Tibial artery (tissue), 4 donors: ENCODE measurements around the gene SNN.

Experiments used
- DNase-seq, 2 donors: peaks; one replicate each; pipeline ENCODE4 v3.0.0-alpha.2; 2019
- H3K27ac ChIP-seq, 2 donors: fragments of 200-600 bp; sonication (generic) in 1 of 2; 1 replicate in 1 of 2; 2 replicates in 1 of 2; pipeline ENCODE4 v1.5.1; 2018 to 2019; ENCODE audit warnings: mild to moderate bottlenecking in 1 of 2
- H3K27me3 ChIP-seq, 2 donors: fragments of 200-600 bp; sonication (generic) in 1 of 2; one replicate each; pipeline versions ENCODE4 v1.5.1 to v1.6.0; 2016 to 2019
- H3K36me3 ChIP-seq, 3 donors: fragments of 200-600 bp; sonication (generic) in 2 of 3; one replicate each; pipeline ENCODE4 v1.5.1; 2016 to 2019; ENCODE audit warnings: mild to moderate bottlenecking in 2 of 3
- H3K4me1 ChIP-seq, 4 donors: fragments of 200-600 bp; sonication (generic) in 2 of 4; 1 replicate in 3 of 4; 2 replicates in 1 of 4; pipeline ENCODE4 v1.5.1; 2016 to 2019
- H3K4me3 ChIP-seq, 2 donors: fragments of 200-600 bp; sonication (generic) in 1 of 2; 1 replicate in 1 of 2; 2 replicates in 1 of 2; pipeline ENCODE4 v1.5.1; 2018 to 2019; ENCODE audit warnings: mild to moderate bottlenecking in 2 of 2
- H3K9me3 ChIP-seq, 3 donors: fragments of 200-600 bp; sonication (generic) in 1 of 3; one replicate each; pipeline ENCODE4 v1.5.1; 2016 to 2019
- intact Hi-C: fragments of 100-400 bp; cut with DNase I; formaldehyde crosslinking; loops from one replicate; pipeline ENCODE4 v1.15.0; 2023; ENCODE audit warnings: low total_unique reads
- TF ChIP-seq, protein P1 (sequence below), 2 experiments: fragments of 200-600 bp in 1 of 2; fragments of 450-650 bp in 1 of 2; IDR thresholded peaks; one replicate each; pipeline ENCODE4 v1.5.1; 2017 to 2019; ENCODE audit warnings: antibody characterized with exemption in 2 of 2, mild to moderate bottlenecking in 1 of 2, moderate library complexity in 1 of 2

Gene SNN

DNA sequence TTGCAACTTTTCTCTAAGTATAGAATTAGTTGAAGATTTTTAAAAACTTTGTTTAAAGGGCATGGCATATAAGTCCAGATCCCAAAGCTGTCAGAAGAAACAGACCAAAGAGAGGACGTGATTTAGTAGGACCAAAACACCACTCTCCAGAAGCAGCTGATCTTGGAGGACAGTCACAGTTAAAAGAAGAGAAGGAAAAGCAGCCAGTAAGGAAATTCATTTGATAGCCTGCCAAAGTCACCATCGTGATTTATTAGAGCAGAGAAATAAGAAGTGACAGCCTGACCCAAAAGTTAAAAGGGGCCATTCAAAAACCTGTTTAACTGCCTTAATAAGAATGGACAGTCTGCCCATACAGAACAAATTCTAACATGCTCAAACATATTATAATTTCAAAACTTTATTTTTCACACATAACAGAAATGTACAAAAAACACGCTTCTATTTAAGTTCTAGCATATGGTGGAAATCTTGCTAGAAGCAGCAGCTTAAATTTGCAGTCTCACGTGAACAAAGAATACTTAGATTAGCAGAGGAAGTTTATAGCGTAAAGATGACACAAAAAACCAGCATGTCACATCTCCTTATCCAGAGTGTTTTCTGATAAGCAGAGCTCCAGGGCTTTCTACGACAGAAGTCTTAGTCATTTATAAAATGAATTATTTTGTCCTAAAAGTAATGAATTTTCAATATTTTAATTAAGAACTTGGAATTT, 37.2 kb downstream of the SNN start:
- Histone ChIP-seq H3K27ac (no peak overlapping the region), H3K27me3 (no peaks in the 10 kb centered on the region), H3K9me3 (no peaks in the 10 kb centered on the region), H3K4me3 (no peak overlapping the region), H3K36me3 (peaks cover 5 to 24% (median 20%) of the 10 kb centered on the region in 3 donors), H3K4me1 (peaks cover 0 to 16% (median 9%) of the 10 kb centered on the region in 4 donors)
- intact Hi-C loops, result no loop called here
- no peak for DNase-seq
- TF ChIP-seq, protein P1, sequence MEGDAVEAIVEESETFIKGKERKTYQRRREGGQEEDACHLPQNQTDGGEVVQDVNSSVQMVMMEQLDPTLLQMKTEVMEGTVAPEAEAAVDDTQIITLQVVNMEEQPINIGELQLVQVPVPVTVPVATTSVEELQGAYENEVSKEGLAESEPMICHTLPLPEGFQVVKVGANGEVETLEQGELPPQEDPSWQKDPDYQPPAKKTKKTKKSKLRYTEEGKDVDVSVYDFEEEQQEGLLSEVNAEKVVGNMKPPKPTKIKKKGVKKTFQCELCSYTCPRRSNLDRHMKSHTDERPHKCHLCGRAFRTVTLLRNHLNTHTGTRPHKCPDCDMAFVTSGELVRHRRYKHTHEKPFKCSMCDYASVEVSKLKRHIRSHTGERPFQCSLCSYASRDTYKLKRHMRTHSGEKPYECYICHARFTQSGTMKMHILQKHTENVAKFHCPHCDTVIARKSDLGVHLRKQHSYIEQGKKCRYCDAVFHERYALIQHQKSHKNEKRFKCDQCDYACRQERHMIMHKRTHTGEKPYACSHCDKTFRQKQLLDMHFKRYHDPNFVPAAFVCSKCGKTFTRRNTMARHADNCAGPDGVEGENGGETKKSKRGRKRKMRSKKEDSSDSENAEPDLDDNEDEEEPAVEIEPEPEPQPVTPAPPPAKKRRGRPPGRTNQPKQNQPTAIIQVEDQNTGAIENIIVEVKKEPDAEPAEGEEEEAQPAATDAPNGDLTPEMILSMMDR (IDR thresholded peaks at IDR 0.05), result no peak

DNA sequence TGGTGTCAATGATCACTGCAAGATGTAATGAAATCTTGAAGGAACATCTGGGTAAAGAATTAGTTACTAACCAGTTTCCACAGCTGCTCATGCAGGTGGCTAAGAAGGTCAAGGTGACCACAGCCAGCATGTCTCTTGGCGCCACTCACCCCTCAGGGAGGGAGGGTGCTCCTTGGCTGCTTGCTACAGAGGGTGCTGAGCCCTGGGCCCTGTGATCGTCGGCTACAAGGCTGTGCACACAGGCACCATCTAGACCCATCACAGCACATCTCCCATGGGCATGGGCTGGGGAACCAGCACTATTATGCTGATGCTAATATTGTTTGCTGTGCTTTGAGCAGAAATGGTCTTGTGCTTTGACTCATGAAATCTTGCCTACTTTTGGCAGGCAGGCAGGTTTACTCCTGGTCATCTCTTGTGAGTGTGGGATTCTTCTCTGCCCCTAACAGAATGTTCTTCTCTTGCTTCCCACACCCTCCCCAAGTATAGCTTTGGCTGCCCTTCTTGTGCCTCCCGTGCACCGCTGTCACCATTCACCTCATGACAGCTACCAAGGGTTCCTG, 38.0 kb downstream of the SNN start:
- no peaks in the 10 kb centered on the region for H3K9me3 ChIP-seq
- H3K4me3 ChIP-seq, result no peak overlapping the region
- peaks cover 5 to 32% (median 25%) of the 10 kb centered on the region in 3 donors for H3K36me3 ChIP-seq
- H3K27ac ChIP-seq, result no peak overlapping the region
- no peak for DNase-seq
- no peaks in the 10 kb centered on the region for H3K27me3 ChIP-seq
- intact Hi-C loops, result no loop called here
- peaks cover 0 to 16% (median 9%) of the 10 kb centered on the region in 4 donors for H3K4me1 ChIP-seq
- TF ChIP-seq, protein P1 (IDR thresholded peaks at IDR 0.05), result no peak

DNA sequence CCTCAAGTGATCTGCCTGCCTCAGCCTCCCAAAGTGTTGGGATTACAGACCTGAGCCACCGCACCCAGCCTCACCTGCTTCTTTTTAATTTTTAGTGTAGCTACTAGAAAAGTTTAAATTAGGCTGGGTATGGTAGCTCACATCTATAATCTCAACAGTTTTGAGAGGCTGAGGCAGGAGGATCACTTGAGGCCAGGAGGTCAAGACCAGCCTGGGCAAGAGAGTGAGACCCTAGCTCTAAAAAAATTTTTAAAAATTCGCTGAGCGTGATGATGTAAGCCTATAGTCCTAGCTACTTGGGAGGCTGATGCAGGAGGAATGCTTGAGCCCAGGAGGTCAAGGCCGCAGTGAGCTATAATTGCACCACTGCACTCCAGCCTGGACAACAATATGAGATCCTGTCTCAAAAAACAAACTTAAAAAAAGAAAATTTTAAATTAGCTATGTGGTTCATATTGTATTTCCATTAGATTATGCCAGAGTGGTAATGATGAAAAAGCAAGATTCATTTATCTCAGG, 39.5 kb downstream of the SNN start:
- peaks cover 5 to 43% (median 39%) of the 10 kb centered on the region in 3 donors for H3K36me3 ChIP-seq
- DNase-seq, result no peak
- intact Hi-C loops, result no loop called here
- H3K27me3 ChIP-seq, result no peaks in the 10 kb centered on the region
- no peak overlapping the region for H3K4me3 ChIP-seq
- H3K9me3 ChIP-seq, result no peaks in the 10 kb centered on the region
- peaks cover 0 to 16% (median 9%) of the 10 kb centered on the region in 4 donors for H3K4me1 ChIP-seq
- no peak overlapping the region for H3K27ac ChIP-seq
- TF ChIP-seq, protein P1 (IDR thresholded peaks at IDR 0.05), result no peak

DNA sequence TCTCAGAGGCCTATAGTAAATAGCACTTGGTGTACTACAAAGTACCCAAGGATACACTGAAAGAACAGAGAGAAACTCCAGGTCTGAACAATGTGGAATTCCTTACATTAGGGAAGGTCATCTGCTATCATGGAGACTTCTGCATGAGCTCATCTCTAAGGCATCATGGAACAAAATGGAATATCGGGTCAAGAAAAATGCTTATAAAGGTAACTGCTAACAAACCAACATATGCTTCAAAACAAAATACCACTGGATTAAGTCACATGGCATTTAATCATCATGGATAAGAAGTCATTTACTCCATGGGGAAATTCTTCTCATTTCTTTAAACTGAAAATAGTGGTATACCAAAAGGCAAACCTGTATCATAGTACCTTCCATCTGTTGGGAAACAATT, 40.2 kb downstream of the SNN start:
- Histone ChIP-seq H3K27ac (no peak overlapping the region), H3K27me3 (no peaks in the 10 kb centered on the region), H3K9me3 (no peaks in the 10 kb centered on the region), H3K36me3 (peaks cover 5 to 45% (median 39%) of the 10 kb centered on the region in 3 donors), H3K4me3 (no peak overlapping the region), H3K4me1 (peaks cover 0 to 16% (median 9%) of the 10 kb centered on the region in 4 donors)
- TF ChIP-seq, protein P1 (IDR thresholded peaks at IDR 0.05), result no peak
- no peak for DNase-seq
- intact Hi-C loops, result no loop called here

DNA sequence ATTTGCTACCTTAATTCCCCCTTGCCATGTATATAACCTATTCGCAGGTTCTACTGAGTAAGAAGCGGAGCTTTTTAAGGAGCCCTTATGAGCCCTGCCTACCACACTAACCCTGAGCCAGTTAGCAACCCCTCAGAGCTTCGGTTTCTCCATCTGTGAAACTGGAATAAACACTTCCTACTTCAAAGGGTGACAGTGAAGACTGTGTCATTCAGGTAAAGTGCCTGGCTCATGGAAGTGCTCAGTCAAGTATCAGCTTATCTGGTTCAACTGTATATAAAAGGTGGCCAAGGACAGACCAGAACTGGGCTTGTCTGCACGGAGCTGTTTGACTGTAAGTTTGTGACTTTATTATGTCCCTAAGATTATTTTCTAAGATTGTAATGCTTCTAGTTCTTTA, 43.4 kb downstream of the SNN start:
- intact Hi-C loops, result loop anchor here (5.0 to 10.0 kb wide), 3 partner anchors 67 to 314 kb away; no protein-coding TSS in a partner anchor
- H3K9me3 ChIP-seq, result no peaks in the 10 kb centered on the region
- TF ChIP-seq, protein P1 (IDR thresholded peaks at IDR 0.05), result no peak
- H3K4me3 ChIP-seq, result no peak overlapping the region
- H3K36me3 ChIP-seq, result peaks cover 5 to 63% (median 34%) of the 10 kb centered on the region in 3 donors
- H3K27me3 ChIP-seq, result no peaks in the 10 kb centered on the region
- peaks cover 0 to 5% (median under 1%) of the 10 kb centered on the region in 4 donors for H3K4me1 ChIP-seq
- no peak overlapping the region for H3K27ac ChIP-seq
- no peak for DNase-seq
